Natural killer cell treated with Interleukin-12 subunit alpha and Interleukin-12 subunit beta and Interleukin-15 and Interleukin-18, amount 100 ng/mL, for 72 hours (primary cell): Measurements from ENCODE around the gene MEGF11. TPM values are rescaled to one million over a fixed set of nuclear protein-coding genes. Genes with fewer than 3 reads are reported as not detected.

Experiments used
- total RNA-seq, 2 donors: library from RNA; stranded (reverse); gene quantifications; one replicate each; pipeline ENCODE4 v1.2.3, GENCODE V29; 2022

MEGF11 gene
- total RNA-seq, 2 donors from 2014 or later = not detected

Other genes starting within 250 kb of the MEGF11 start
- gene DIS3L, start 39.8 kb upstream of the MEGF11 start, total RNA-seq = 10 to 100 TPM; 20.5 to 35.9 TPM
- 10 to 100 TPM; 28.4 to 56.3 TPM for gene TIPIN, start 102.9 kb upstream of the MEGF11 start, total RNA-seq
- gene MAP2K1, start 133.2 kb upstream of the MEGF11 start, total RNA-seq = 100 to 1,000 TPM; 121 to 134 TPM
- gene SNAPC5, start 244.0 kb upstream of the MEGF11 start, total RNA-seq = 10 to 100 TPM; 21.8 to 30.8 TPM